ENCODE data around the gene PRKN.

Gene PRKN

GRCh38 chr6:162256361-162256760 is 471.2 kb downstream of the PRKN start:
- Mint-ChIP-seq H3K27me3 (ENCODE audit: low read depth, poor library complexity) (peaks cover 2% of the 10 kb centered on the region), H3K4me1 (no peaks in the 10 kb centered on the region), H3K27ac (no peak overlapping the region), H3K4me3 (no peak overlapping the region), H3K9me3 (no peaks in the 10 kb centered on the region), H3K36me3 (ENCODE audit: low read depth) (no peaks in the 10 kb centered on the region)
- no peak for DNase-seq
- TF ChIP-seq CTCF (IDR thresholded peaks at IDR 0.05) = no peak

- peaks cover 2% of the 10 kb centered on the region for H3K27me3 Mint-ChIP-seq (ENCODE audit: low read depth, poor library complexity)
- TF ChIP-seq CTCF (IDR thresholded peaks at IDR 0.05) = peak; percentile 18
- H3K4me1 Mint-ChIP-seq = no peaks in the 10 kb centered on the region
- H3K4me3 Mint-ChIP-seq = no peak overlapping the region
- no peaks in the 10 kb centered on the region for H3K9me3 Mint-ChIP-seq
- no peak overlapping the region for H3K27ac Mint-ChIP-seq
- no peaks in the 10 kb centered on the region for H3K36me3 Mint-ChIP-seq (ENCODE audit: low read depth)
- no peak for DNase-seq
Measured at GRCh38 chr6:162251257-162251656, 476.3 kb downstream of the PRKN start.

GRCh38 chr6:162249907-162250642 is 477.5 kb downstream of the PRKN start:
- Mint-ChIP-seq H3K9me3 (no peaks in the 10 kb centered on the region), H3K4me3 (no peak overlapping the region), H3K36me3 (ENCODE audit: low read depth) (no peaks in the 10 kb centered on the region), H3K4me1 (no peaks in the 10 kb centered on the region), H3K27me3 (ENCODE audit: low read depth, poor library complexity) (peaks cover 2% of the 10 kb centered on the region), H3K27ac (no peak overlapping the region)
- no peak for DNase-seq
- TF ChIP-seq CTCF (IDR thresholded peaks at IDR 0.05) = no peak

GRCh38 chr6:162245830-162246420 is 481.6 kb downstream of the PRKN start:
- no peak overlapping the region for H3K4me3 Mint-ChIP-seq
- no peak for TF ChIP-seq CTCF (IDR thresholded peaks at IDR 0.05)
- H3K27me3 Mint-ChIP-seq (ENCODE audit: low read depth, poor library complexity) = no peaks in the 10 kb centered on the region
- H3K9me3 Mint-ChIP-seq = no peaks in the 10 kb centered on the region
- no peaks in the 10 kb centered on the region for H3K36me3 Mint-ChIP-seq (ENCODE audit: low read depth)
- no peak for DNase-seq
- H3K4me1 Mint-ChIP-seq = no peaks in the 10 kb centered on the region
- H3K27ac Mint-ChIP-seq = no peak overlapping the region

GRCh38 chr6:162244031-162244430 is 483.5 kb downstream of the PRKN start:
- no peaks in the 10 kb centered on the region for H3K4me1 Mint-ChIP-seq
- H3K9me3 Mint-ChIP-seq = no peaks in the 10 kb centered on the region
- H3K4me3 Mint-ChIP-seq = no peak overlapping the region
- H3K27me3 Mint-ChIP-seq (ENCODE audit: low read depth, poor library complexity) = no peaks in the 10 kb centered on the region
- H3K36me3 Mint-ChIP-seq (ENCODE audit: low read depth) = no peaks in the 10 kb centered on the region
- no peak for TF ChIP-seq CTCF (IDR thresholded peaks at IDR 0.05)
- H3K27ac Mint-ChIP-seq = no peak overlapping the region
- DNase-seq = no peak

- no peak for TF ChIP-seq CTCF (IDR thresholded peaks at IDR 0.05)
- H3K27me3 Mint-ChIP-seq (ENCODE audit: low read depth, poor library complexity) = no peaks in the 10 kb centered on the region
- H3K4me3 Mint-ChIP-seq = no peak overlapping the region
- DNase-seq = no peak
- no peaks in the 10 kb centered on the region for H3K36me3 Mint-ChIP-seq (ENCODE audit: low read depth)
- no peaks in the 10 kb centered on the region for H3K9me3 Mint-ChIP-seq
- no peaks in the 10 kb centered on the region for H3K4me1 Mint-ChIP-seq
- no peak overlapping the region for H3K27ac Mint-ChIP-seq
Measured at GRCh38 chr6:162242915-162243314, 484.7 kb downstream of the PRKN start.

All from nephron progenitor cell (in vitro differentiated cells).